ENCODE results near the gene FAM222A.

Gene FAM222A

DNA sequence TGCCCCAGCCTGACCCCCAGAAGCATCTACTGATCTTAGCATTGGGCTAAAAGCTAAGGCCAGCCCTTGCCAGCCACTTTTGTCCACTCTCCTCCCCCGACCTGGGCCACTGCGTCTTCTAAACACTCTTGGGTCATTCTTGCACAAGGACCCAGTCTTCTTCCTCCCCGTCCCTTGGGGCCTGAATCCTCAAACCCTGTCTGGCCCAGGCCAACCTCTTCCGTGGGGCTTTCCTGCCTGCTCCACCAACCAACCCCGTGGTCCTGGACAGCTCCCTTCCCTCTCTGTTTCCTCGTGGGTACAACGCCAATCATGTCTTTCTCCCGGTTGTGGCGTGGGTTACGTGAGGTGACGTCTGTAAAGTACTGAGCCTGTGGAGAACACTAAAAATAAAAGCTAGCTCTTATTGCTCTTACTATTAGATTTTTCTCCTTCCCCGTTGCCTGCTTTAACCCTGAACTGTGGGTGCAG lies 21.5 kb downstream of the FAM222A start:
- H3K9ac ChIP-seq (ENCODE audit: low read length): no peak overlapping the region
- H3K9me2 ChIP-seq (replicated peaks; ENCODE audit: insufficient read depth, low read length): no peaks in the 10 kb centered on the region
- DNase-seq: no peak
- no peak overlapping the region for H3K27ac ChIP-seq (ENCODE audit: low read length)
- H3K9me3 ChIP-seq (replicated peaks; ENCODE audit: insufficient read depth, low read length): no peaks in the 10 kb centered on the region
- TF ChIP-seq EZH2phosphoT487 (IDR thresholded peaks at IDR 0.05; ENCODE audit: low read length) (no peak), EZH2 (optimal IDR thresholded peaks at IDR 0.05; ENCODE audit: low read depth, low read length) (no peak), CTCF (IDR thresholded peaks at IDR 0.05; ENCODE audit: low read length) (no peak)
- H4K20me1 ChIP-seq (ENCODE audit: insufficient read depth, low read length): no peaks in the 10 kb centered on the region
- no peaks in the 10 kb centered on the region for H3F3A ChIP-seq (ENCODE audit: insufficient read depth, low read length)
- no peaks in the 10 kb centered on the region for H3K36me3 ChIP-seq (replicated peaks; ENCODE audit: insufficient read depth, low read length)
- H3K4me1 ChIP-seq (ENCODE audit: low read length): no peaks in the 10 kb centered on the region
- no peaks in the 10 kb centered on the region for H3K27me3 ChIP-seq (replicated peaks; ENCODE audit: insufficient read depth, low read length)
- H3K4me2 ChIP-seq (ENCODE audit: low read depth, low read length): no peak overlapping the region
- H3K79me2 ChIP-seq (ENCODE audit: low read length): no peaks in the 10 kb centered on the region
- no peak overlapping the region for H2AFZ ChIP-seq (ENCODE audit: low read length)
- H3K4me3 ChIP-seq (ENCODE audit: low read length): no peak overlapping the region

- TF ChIP-seq CTCF (IDR thresholded peaks at IDR 0.05; ENCODE audit: low read length) (no peak), EZH2phosphoT487 (IDR thresholded peaks at IDR 0.05; ENCODE audit: low read length) (no peak), EZH2 (optimal IDR thresholded peaks at IDR 0.05; ENCODE audit: low read depth, low read length) (no peak)
- Histone ChIP-seq H3K9me3 (replicated peaks; ENCODE audit: insufficient read depth, low read length) (no peaks in the 10 kb centered on the region), H3K9me2 (replicated peaks; ENCODE audit: insufficient read depth, low read length) (no peaks in the 10 kb centered on the region), H4K20me1 (ENCODE audit: insufficient read depth, low read length) (no peaks in the 10 kb centered on the region), H3K36me3 (replicated peaks; ENCODE audit: insufficient read depth, low read length) (no peaks in the 10 kb centered on the region), H3K27me3 (replicated peaks; ENCODE audit: insufficient read depth, low read length) (no peaks in the 10 kb centered on the region), H3K4me3 (ENCODE audit: low read length) (no peak overlapping the region), H3K27ac (ENCODE audit: low read length) (no peak overlapping the region), H2AFZ (ENCODE audit: low read length) (no peak overlapping the region), H3K4me2 (ENCODE audit: low read depth, low read length) (no peak overlapping the region), H3K9ac (ENCODE audit: low read length) (no peak overlapping the region), H3K79me2 (ENCODE audit: low read length) (no peaks in the 10 kb centered on the region), H3K4me1 (ENCODE audit: low read length) (no peaks in the 10 kb centered on the region), H3F3A (ENCODE audit: insufficient read depth, low read length) (no peaks in the 10 kb centered on the region)
- no peak for DNase-seq
Measured at GRCh38 chr12:109735825-109736551, 22.4 kb downstream of the FAM222A start.

DNA sequence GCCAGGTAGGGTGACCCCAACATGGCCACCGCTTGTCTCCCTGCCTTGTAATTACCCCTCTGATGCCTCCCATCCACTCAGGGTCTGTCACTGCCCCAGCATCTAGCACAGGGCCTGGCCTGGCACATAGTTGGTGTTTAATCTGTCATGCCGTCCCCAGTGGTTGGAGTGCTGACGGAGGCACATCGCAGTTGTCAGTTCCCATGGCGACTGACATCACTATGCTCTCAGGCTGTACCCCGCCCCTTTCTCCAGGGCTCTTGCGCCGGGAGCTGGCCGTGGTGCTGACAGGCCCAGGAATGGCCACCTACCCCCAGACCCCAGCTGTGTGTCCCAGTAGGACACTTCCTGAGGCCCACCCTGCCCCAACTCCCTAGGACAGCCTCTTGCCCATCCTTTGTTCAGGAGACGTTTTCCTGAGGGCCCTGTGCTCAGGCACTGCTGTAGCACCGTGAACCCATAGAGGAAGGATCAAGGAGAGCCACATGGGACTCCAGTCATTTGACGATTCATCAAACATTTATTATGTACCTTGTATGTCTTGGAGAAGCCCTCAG lies 23.0 kb downstream of the FAM222A start:
- no peak overlapping the region for H3K27ac ChIP-seq (ENCODE audit: low read length)

More for the DNA sequence above, 23.0 kb downstream of the FAM222A start:
- Histone ChIP-seq H3K9me2 (replicated peaks; ENCODE audit: insufficient read depth, low read length) (no peaks in the 10 kb centered on the region), H3K9ac (ENCODE audit: low read length) (no peak overlapping the region), H3K4me2 (ENCODE audit: low read depth, low read length) (no peak overlapping the region), H3F3A (ENCODE audit: insufficient read depth, low read length) (no peaks in the 10 kb centered on the region), H3K4me3 (ENCODE audit: low read length) (no peak overlapping the region), H3K4me1 (ENCODE audit: low read length) (no peaks in the 10 kb centered on the region), H3K27me3 (replicated peaks; ENCODE audit: insufficient read depth, low read length) (no peaks in the 10 kb centered on the region), H3K9me3 (replicated peaks; ENCODE audit: insufficient read depth, low read length) (no peaks in the 10 kb centered on the region), H3K36me3 (replicated peaks; ENCODE audit: insufficient read depth, low read length) (no peaks in the 10 kb centered on the region), H4K20me1 (ENCODE audit: insufficient read depth, low read length) (no peaks in the 10 kb centered on the region), H3K79me2 (ENCODE audit: low read length) (no peaks in the 10 kb centered on the region), H2AFZ (ENCODE audit: low read length) (no peak overlapping the region)
- TF ChIP-seq CTCF (IDR thresholded peaks at IDR 0.05; ENCODE audit: low read length) (no peak), EZH2phosphoT487 (IDR thresholded peaks at IDR 0.05; ENCODE audit: low read length) (no peak), EZH2 (optimal IDR thresholded peaks at IDR 0.05; ENCODE audit: low read depth, low read length) (no peak)
- no peak for DNase-seq

Data from MM.1S (cell line).